ENCODE results near the gene ZNF688.

The ZNF688 gene

DNA sequence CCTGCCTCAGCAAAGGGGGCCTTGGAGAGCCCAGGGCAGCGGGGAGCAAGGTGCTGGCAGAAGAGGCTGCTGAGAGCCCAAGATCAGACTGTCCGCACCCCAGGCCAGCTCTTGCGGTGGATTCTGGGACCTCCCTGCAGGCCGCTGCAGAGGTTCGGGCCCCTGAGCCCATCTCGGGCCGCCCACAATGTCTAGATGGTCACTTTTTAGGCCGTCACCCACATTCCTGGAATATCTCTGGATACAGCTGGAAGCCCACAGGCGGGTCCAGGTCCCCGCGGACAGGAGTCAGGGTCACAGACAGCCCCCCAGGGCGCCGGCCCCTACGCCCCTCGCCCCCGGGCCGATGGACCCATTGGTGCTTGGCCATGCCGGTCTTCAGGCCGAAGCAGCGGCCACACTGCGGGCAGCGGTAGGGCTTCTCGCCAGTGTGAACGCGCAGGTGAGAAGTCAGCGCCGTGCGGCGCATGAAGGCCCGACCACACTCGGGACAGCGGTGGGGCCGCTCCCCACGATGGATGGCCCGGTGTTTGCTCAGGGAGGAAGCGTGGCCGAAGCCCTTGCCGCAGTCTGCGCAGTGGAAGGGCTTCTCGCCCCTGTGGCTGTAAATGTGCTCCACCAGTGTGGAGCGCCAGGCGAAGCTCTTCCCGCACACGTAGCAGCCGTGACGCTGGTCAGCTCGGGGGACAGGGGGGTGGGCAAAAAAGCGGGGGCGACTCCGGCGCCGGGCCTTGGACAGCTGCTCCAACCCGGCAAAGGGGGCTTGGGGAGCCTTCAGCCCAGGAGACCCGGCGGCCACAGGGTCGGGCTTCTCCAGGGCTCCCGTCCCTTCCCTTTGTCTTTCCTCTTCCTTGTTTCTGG, 39.0 kb downstream of the ZNF688 start:
- ChIA-PET POLR2A (interaction anchor here (1.3 to 11.3 kb wide), 3 partner anchors 8 to 102 kb away, joined by 3 to 181 read pairs (median 29); partner anchors contain the start of genes DCTPP1 and ZNF764), CTCF (interaction anchor here (2.4 kb wide), 1 partner anchor 103 kb away, joined by 8 read pairs; the partner anchor contains the start of gene DCTPP1)
- TF ChIP-seq TARDBP (IDR thresholded peaks at IDR 0.05) = no peak
- no peak for TF ChIP-seq HDGF (IDR thresholded peaks at IDR 0.05; ENCODE audit: borderline replicate concordance)
- no peak for TF ChIP-seq SUZ12 (IDR thresholded peaks at IDR 0.05)
- TF ChIP-seq, protein P1, sequence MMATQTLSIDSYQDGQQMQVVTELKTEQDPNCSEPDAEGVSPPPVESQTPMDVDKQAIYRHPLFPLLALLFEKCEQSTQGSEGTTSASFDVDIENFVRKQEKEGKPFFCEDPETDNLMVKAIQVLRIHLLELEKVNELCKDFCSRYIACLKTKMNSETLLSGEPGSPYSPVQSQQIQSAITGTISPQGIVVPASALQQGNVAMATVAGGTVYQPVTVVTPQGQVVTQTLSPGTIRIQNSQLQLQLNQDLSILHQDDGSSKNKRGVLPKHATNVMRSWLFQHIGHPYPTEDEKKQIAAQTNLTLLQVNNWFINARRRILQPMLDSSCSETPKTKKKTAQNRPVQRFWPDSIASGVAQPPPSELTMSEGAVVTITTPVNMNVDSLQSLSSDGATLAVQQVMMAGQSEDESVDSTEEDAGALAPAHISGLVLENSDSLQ (IDR thresholded peaks at IDR 0.05) = no peak
- TF ChIP-seq SP1 (IDR thresholded peaks at IDR 0.05) = no peak
- no peak for DNase-seq (ENCODE audit: extremely low spot score)

DNA sequence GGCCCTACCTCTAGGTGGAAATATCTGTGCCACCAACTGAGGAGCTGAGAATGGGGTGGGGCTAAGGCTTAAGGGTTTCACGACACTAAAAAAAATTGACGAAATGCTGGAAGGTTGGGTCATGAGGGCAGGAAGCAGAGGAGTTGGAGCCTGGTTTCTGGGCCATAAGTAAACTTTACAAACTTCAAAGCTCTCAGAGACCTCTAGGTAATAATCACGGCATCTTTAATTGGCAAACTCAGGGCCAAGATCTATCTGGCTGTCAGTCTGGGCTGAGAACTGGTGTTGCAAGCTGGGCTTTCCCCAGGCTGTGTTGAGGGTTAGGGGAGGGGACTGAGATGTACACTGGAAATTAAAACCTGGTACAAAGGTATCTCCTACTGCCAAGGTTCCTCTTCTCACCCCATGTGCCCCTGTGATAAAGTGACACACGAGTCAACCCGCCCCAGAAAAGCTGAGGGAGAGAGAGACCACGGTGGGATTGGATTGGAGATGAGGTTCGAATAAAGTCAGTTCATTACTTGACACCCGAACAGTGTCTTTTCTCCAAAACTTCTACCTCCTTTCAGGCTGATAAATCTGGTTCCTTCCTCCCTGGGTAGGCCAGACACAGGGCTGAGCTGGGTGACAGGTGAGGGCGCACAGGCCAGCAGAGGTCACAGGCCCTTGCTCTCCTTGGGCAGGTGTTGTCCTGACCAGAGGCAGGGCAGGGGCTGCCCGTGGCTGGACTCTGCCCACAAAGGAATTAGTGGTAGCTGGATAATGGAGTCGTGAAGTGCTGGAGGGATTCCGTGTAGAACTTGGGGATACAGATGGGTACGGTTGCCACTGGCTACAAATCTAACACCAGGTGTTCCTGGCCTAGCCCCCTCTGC, 41.1 kb downstream of the ZNF688 start:
- POLR2A ChIA-PET = interaction anchor here (0.6 to 7.2 kb wide), 16 partner anchors 11 to 128 kb away, joined by 3 to 49 read pairs (median 4); partner anchors contain the start of genes DCTPP1, FBRS, SEPHS2 and ZNF688
- TF ChIP-seq SUZ12 (IDR thresholded peaks at IDR 0.05) (no peak), ZNF384 (IDR thresholded peaks at IDR 0.05) (no peak), LEF1 (IDR thresholded peaks at IDR 0.05; ENCODE audit: borderline replicate concordance) (no peak), HDGF (IDR thresholded peaks at IDR 0.05; ENCODE audit: borderline replicate concordance) (no peak)
- DNase-seq (ENCODE audit: extremely low spot score) = no peak
- CTCF ChIA-PET = no interaction called here

DNA sequence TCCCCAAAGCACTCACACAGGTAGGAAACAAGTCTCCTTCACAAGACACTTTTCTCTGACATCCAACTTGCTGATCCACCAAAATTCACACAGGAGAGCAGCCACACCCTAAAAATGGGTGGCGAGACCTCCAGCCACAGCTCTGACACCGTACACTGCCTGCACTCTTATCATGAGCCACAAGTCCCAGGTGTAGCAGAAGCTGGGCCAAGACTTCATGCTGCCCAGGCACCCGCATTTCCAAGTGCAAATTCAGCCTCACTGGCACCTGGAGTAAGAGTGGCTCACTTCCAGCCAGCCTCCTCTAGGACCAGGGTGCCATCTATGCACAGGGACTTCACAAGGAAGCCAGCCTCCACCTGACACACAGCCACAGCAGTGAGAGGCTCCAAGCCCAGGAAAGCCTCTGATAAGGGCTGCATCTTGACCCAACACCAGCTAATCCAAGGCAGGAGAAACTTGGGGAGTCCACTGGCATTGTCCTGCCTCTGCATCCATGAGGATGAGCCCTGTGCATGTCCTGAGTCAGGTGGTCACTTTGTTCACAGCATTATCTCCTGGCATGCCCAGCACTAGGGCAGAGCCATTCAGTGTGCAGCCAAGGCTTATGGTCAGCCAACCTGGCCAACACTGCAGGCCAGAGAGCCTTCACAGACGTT, 42.6 kb downstream of the ZNF688 start:
- DNase-seq (ENCODE audit: extremely low spot score) = no peak
- POLR2A ChIA-PET = interaction anchor here (0.6 to 7.2 kb wide), 12 partner anchors 10 to 105 kb away, joined by 3 to 49 read pairs (median 4); partner anchors contain the start of genes DCTPP1, SEPHS2, ZNF688 and ZNF689
- TF ChIP-seq L3MBTL2 (conservative IDR thresholded peaks at IDR 0.05) (no peak), SP1 (IDR thresholded peaks at IDR 0.05) (no peak), ELF4 (IDR thresholded peaks at IDR 0.05) (no peak), BHLHE40 (IDR thresholded peaks at IDR 0.05; ENCODE audit: borderline replicate concordance) (no peak), FOXA1 (IDR thresholded peaks at IDR 0.05) (no peak), LEF1 (IDR thresholded peaks at IDR 0.05; ENCODE audit: borderline replicate concordance) (no peak), FOXM1 (IDR thresholded peaks at IDR 0.05; ENCODE audit: borderline replicate concordance) (no peak), TARDBP (IDR thresholded peaks at IDR 0.05) (no peak), HDGF (IDR thresholded peaks at IDR 0.05; ENCODE audit: borderline replicate concordance) (no peak), ARNT (IDR thresholded peaks at IDR 0.05) (no peak), CTBP1 (IDR thresholded peaks at IDR 0.05; ENCODE audit: borderline replicate concordance) (no peak), FOXK2 (IDR thresholded peaks at IDR 0.05) (no peak), SUZ12 (IDR thresholded peaks at IDR 0.05) (no peak), ZNF384 (IDR thresholded peaks at IDR 0.05) (no peak), NFRKB (IDR thresholded peaks at IDR 0.05) (no peak)
- TF ChIP-seq, protein P1 (IDR thresholded peaks at IDR 0.05) = no peak
- CTCF ChIA-PET = interaction anchor here (0.5 to 1.4 kb wide), 4 partner anchors 69 to 117 kb away, joined by 3 to 5 read pairs (median 4); no protein-coding TSS in a partner anchor

- POLR2A ChIA-PET = interaction anchor here (0.7 to 7.2 kb wide), 28 partner anchors 8 to 185 kb away, joined by 3 to 49 read pairs (median 4); partner anchors contain the start of genes CD2BP2, DCTPP1, FBRS and SEPHS2
- DNase-seq (ENCODE audit: extremely low spot score) = no peak
- CTCF ChIA-PET = interaction anchor here (0.8 to 1.3 kb wide), 4 partner anchors 8 to 98 kb away, joined by 3 to 7 read pairs (median 4); partner anchors contain the start of genes DCTPP1 and ZNF747
- no peak for TF ChIP-seq CTBP1 (IDR thresholded peaks at IDR 0.05; ENCODE audit: borderline replicate concordance)
- TF ChIP-seq NFRKB (IDR thresholded peaks at IDR 0.05) = no peak
- TF ChIP-seq ELF4 (IDR thresholded peaks at IDR 0.05) = no peak
- TF ChIP-seq, protein P1 (IDR thresholded peaks at IDR 0.05) = no peak
- TF ChIP-seq SUZ12 (IDR thresholded peaks at IDR 0.05) = no peak
- peak; percentile 76 for TF ChIP-seq L3MBTL2 (conservative IDR thresholded peaks at IDR 0.05)
- no peak for TF ChIP-seq FOXM1 (IDR thresholded peaks at IDR 0.05; ENCODE audit: borderline replicate concordance)
- no peak for TF ChIP-seq TARDBP (IDR thresholded peaks at IDR 0.05)
- no peak for TF ChIP-seq ZNF384 (IDR thresholded peaks at IDR 0.05)
- TF ChIP-seq HDGF (IDR thresholded peaks at IDR 0.05; ENCODE audit: borderline replicate concordance) = 0 out of 2 replicates have a peak, but pooled peaks have one; percentile 2
- TF ChIP-seq ARNT (IDR thresholded peaks at IDR 0.05) = no peak
Observed at GRCh38 chr16:30527635-30528178, 43.8 kb downstream of the ZNF688 start.

All from HEK293T (cell line).